GM18502 (cell line): ENCODE results near the gene TMEM221.

ENCODE experiments used
- ATAC-seq: cut with Tn5 transposase; IDR thresholded peaks from one replicate; pipeline ENCODE4 v1.9.1; 2021; ENCODE audit warnings: mild to moderate bottlenecking; ENCODE audit not compliant: unreplicated experiment, poor library complexity

Gene TMEM221

GRCh38 chr19:17409990-17410389, 38.5 kb downstream of the TMEM221 start:
- no peak for ATAC-seq

- no peak for ATAC-seq
These were observed 41.6 kb downstream of the TMEM221 start for GRCh38 chr19:17406887-17407196.

GRCh38 chr19:17406046-17406886, 42.2 kb downstream of the TMEM221 start:
- peak; percentile 30 for ATAC-seq

- ATAC-seq = peak; percentile 70
These were observed 43.0 kb downstream of the TMEM221 start, which contains the start of gene BST2 for GRCh38 chr19:17405250-17406045. TSS of gene BST2 (minus strand) at chr19:17405630. CDS start at chr19:17405575, 55 bp downstream.

- ATAC-seq = peak; percentile 11
These were observed 43.7 kb downstream of the TMEM221 start for GRCh38 chr19:17404621-17405249.

GRCh38 chr19:17404015-17404414, 44.5 kb downstream of the TMEM221 start:
- ATAC-seq = no peak

- no peak for ATAC-seq
These were observed 45.2 kb downstream of the TMEM221 start for GRCh38 chr19:17402982-17403855.

GRCh38 chr19:17401628-17402027, 46.8 kb downstream of the TMEM221 start:
- no peak for ATAC-seq

GRCh38 chr19:17398902-17399527, 49.5 kb downstream of the TMEM221 start:
- ATAC-seq = no peak

- no peak for ATAC-seq
These were observed 53.5 kb downstream of the TMEM221 start for GRCh38 chr19:17394891-17395415.

GRCh38 chr19:17393914-17394313, 54.6 kb downstream of the TMEM221 start, which contains the start of gene CCDC194:
TSS of gene CCDC194 (minus strand) at chr19:17394196. CDS start at chr19:17394158, 38 bp downstream.
- ATAC-seq = no peak

GRCh38 chr19:17393002-17393401, 55.5 kb downstream of the TMEM221 start:
- no peak for ATAC-seq

- no peak for ATAC-seq
These were observed 56.9 kb downstream of the TMEM221 start for GRCh38 chr19:17391371-17392151.

GRCh38 chr19:17390665-17391370, 57.6 kb downstream of the TMEM221 start:
- ATAC-seq = peak; percentile 90

- no peak for ATAC-seq
These were observed 58.4 kb downstream of the TMEM221 start for GRCh38 chr19:17389957-17390664.

GRCh38 chr19:17389288-17389687, 59.2 kb downstream of the TMEM221 start:
- no peak for ATAC-seq

- no peak for ATAC-seq
These were observed 62.4 kb downstream of the TMEM221 start for GRCh38 chr19:17385878-17386611.
